ENCODE measurements around the gene TGFBR3L.

GRCh38 chr19:7920519-7921301, 6.1 kb downstream of the TGFBR3L start:
- TF ChIP-seq, protein P1, sequence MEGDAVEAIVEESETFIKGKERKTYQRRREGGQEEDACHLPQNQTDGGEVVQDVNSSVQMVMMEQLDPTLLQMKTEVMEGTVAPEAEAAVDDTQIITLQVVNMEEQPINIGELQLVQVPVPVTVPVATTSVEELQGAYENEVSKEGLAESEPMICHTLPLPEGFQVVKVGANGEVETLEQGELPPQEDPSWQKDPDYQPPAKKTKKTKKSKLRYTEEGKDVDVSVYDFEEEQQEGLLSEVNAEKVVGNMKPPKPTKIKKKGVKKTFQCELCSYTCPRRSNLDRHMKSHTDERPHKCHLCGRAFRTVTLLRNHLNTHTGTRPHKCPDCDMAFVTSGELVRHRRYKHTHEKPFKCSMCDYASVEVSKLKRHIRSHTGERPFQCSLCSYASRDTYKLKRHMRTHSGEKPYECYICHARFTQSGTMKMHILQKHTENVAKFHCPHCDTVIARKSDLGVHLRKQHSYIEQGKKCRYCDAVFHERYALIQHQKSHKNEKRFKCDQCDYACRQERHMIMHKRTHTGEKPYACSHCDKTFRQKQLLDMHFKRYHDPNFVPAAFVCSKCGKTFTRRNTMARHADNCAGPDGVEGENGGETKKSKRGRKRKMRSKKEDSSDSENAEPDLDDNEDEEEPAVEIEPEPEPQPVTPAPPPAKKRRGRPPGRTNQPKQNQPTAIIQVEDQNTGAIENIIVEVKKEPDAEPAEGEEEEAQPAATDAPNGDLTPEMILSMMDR (IDR thresholded peaks at IDR 0.05), result no peak
- TF ChIP-seq POLR2A (IDR thresholded peaks at IDR 0.05), result no peak
